Gastroesophageal sphincter (tissue), 4 donors: Measurements from ENCODE around the gene TBATA. TPM values are rescaled to one million over a fixed set of nuclear protein-coding genes. Genes with fewer than 3 reads are reported as not detected.

Source experiments
- ATAC-seq: fragments of 150-250 bp; one replicate; pipeline ENCODE4 v1.9.1; 2016; ENCODE audit warnings: mild to moderate bottlenecking, moderate library complexity
- H3K27ac ChIP-seq, 4 donors: fragments of 200-600 bp; sonication (generic) in 3 of 4; 1 replicate in 3 of 4; 2 replicates in 1 of 4; pipeline ENCODE4 v1.5.1; 2016 to 2019
- H3K27me3 ChIP-seq: fragments of 200-600 bp; sonication (generic); one replicate; pipeline ENCODE4 v1.5.1; 2019
- H3K36me3 ChIP-seq, 2 donors: fragments of 200-600 bp; sonication (generic); one replicate each; pipeline ENCODE4 v1.5.1; 2019; ENCODE audit warnings: control low read depth in 1 of 2
- H3K4me1 ChIP-seq, 3 donors: fragments of 200-600 bp; sonication (generic); 1 replicate in 2 of 3; 2 replicates in 1 of 3; pipeline ENCODE4 v1.5.1; 2016 to 2019; ENCODE audit warnings: control low read depth in 2 of 3
- H3K4me3 ChIP-seq, 2 donors: fragments of 200-600 bp; sonication (generic); one replicate each; pipeline ENCODE4 v1.5.1; 2019; ENCODE audit warnings: mild to moderate bottlenecking in 1 of 2, moderate library complexity in 1 of 2
- H3K9me3 ChIP-seq, 3 donors: fragments of 200-600 bp; sonication (generic); one replicate each; pipeline ENCODE4 v1.5.1; 2017 to 2019; ENCODE audit warnings: control low read depth in 2 of 3
- EP300 ChIP-seq: sonication (generic); formaldehyde crosslinking; IDR thresholded peaks from one replicate; pipeline ENCODE4 v1.6.1; 2017; ENCODE audit warnings: antibody characterized with exemption, mild to moderate bottlenecking
- POLR2A ChIP-seq, 2 donors: fragments of 450-650 bp; IDR thresholded peaks; one replicate each; pipeline ENCODE4 v1.6.1; 2017; ENCODE audit warnings: antibody characterized with exemption in 2 of 2, mild to moderate bottlenecking in 2 of 2, moderate library complexity in 1 of 2
- POLR2AphosphoS5 ChIP-seq: sonication (generic); formaldehyde crosslinking; IDR thresholded peaks from one replicate; pipeline ENCODE4 v1.6.1; 2017; ENCODE audit warnings: antibody characterized with exemption
- WGBS, 2 donors: methylation state at CpG; one replicate each; pipeline ENCODE4 v1.1.5; 2018; ENCODE audit warnings: low coverage in 1 of 2; 5-methylcytosine and 5-hydroxymethylcytosine counted together
- total RNA-seq, 4 donors: library from RNA; depleted of rRNA; stranded (reverse); fragments of >200 nt; gene quantifications; one replicate each; pipeline ENCODE4 v1.1.0, GENCODE V29; 2016
- TF ChIP-seq, protein P1 (sequence below), 4 experiments: fragments of 200-600 bp in 2 of 4; fragments of 450-650 bp in 2 of 4; sonication (generic) in 1 of 4; IDR thresholded peaks; one replicate each; pipeline ENCODE4 v1.5.1; 2017 to 2019; ENCODE audit warnings: antibody characterized with exemption in 4 of 4, mild to moderate bottlenecking in 2 of 4, moderate library complexity in 2 of 4

Gene TBATA
- total RNA-seq, 4 donors from 2014 or later, result not detected

DNA sequence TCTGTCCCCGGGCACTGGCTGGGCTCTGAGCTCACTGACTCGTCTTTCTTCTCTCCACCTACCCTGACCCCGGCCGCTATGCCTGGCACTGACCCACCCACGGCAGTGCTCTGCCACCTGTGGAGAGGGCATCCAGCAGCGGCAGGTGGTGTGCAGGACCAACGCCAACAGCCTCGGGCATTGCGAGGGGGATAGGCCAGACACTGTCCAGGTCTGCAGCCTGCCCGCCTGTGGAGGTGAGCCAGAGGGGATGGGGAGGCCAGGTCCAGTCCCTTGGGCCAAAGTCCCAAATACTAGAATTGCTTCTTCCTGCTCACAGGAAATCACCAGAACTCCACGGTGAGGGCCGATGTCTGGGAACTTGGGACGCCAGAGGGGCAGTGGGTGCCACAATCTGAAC lies 27.3 kb downstream of the TBATA start:
- WGBS, 2 donors, result no CpG with 5 or more reads among the region's 13 CpGs
- Histone ChIP-seq H3K27ac (no peak overlapping the region), H3K9me3 (no peaks in the 10 kb centered on the region), H3K4me3 (no peak overlapping the region), H3K27me3 (peaks cover 4% of the 10 kb centered on the region), H3K4me1 (peaks cover 0 to 7% (median 0%) of the 10 kb centered on the region in 3 donors), H3K36me3 (no peaks in the 10 kb centered on the region)
- no peak for TF ChIP-seq POLR2A (IDR thresholded peaks at IDR 0.05)
- TF ChIP-seq, protein P1, sequence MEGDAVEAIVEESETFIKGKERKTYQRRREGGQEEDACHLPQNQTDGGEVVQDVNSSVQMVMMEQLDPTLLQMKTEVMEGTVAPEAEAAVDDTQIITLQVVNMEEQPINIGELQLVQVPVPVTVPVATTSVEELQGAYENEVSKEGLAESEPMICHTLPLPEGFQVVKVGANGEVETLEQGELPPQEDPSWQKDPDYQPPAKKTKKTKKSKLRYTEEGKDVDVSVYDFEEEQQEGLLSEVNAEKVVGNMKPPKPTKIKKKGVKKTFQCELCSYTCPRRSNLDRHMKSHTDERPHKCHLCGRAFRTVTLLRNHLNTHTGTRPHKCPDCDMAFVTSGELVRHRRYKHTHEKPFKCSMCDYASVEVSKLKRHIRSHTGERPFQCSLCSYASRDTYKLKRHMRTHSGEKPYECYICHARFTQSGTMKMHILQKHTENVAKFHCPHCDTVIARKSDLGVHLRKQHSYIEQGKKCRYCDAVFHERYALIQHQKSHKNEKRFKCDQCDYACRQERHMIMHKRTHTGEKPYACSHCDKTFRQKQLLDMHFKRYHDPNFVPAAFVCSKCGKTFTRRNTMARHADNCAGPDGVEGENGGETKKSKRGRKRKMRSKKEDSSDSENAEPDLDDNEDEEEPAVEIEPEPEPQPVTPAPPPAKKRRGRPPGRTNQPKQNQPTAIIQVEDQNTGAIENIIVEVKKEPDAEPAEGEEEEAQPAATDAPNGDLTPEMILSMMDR (IDR thresholded peaks at IDR 0.05), result no peak
- no peak for TF ChIP-seq POLR2AphosphoS5
- no peak for TF ChIP-seq EP300
- ATAC-seq, result no peak

DNA sequence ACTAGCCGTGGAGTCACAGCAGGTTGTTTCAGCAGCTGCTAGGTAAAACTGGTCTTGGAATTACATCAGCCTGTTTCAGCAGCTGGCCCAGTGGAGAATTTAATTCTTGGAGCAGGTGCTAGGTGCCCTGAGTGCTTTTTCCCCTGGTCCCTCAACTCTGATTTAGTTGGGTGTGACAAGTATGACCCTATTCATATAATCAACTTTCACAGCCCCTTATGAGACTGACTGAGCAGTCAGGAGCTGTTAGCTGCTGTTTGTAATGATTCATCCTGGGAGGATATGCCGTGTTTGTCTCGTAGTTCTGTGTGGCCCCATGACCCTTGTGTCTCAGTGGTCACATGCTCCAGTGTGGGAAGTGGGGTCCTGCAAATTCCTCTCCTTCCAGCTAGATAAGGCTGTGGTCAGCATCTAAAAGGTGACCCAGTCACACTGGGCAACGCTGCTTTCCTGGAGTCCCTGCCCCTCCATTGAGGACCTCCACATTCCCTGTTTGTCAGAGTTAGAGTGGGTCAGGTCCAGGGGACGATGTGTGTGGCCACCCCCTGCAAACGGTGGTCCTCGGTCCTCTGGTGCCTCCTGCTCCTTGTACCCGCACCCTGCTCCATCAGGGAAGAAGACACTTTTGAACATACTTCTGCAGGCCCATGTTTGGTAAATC lies 28.3 kb downstream of the TBATA start:
- Histone ChIP-seq H3K27me3 (peaks cover 2% of the 10 kb centered on the region), H3K4me1 (peaks cover 0 to 7% (median 0%) of the 10 kb centered on the region in 3 donors), H3K36me3 (no peaks in the 10 kb centered on the region), H3K27ac (no peak overlapping the region), H3K4me3 (no peak overlapping the region), H3K9me3 (no peaks in the 10 kb centered on the region)
- ATAC-seq, result no peak
- WGBS, 2 donors, result 88% methylated on average over 1 to 3 of the region's 8 CpGs
- TF ChIP-seq POLR2AphosphoS5, result no peak
- TF ChIP-seq, protein P1 (IDR thresholded peaks at IDR 0.05), result no peak
- no peak for TF ChIP-seq POLR2A (IDR thresholded peaks at IDR 0.05)
- no peak for TF ChIP-seq EP300

DNA sequence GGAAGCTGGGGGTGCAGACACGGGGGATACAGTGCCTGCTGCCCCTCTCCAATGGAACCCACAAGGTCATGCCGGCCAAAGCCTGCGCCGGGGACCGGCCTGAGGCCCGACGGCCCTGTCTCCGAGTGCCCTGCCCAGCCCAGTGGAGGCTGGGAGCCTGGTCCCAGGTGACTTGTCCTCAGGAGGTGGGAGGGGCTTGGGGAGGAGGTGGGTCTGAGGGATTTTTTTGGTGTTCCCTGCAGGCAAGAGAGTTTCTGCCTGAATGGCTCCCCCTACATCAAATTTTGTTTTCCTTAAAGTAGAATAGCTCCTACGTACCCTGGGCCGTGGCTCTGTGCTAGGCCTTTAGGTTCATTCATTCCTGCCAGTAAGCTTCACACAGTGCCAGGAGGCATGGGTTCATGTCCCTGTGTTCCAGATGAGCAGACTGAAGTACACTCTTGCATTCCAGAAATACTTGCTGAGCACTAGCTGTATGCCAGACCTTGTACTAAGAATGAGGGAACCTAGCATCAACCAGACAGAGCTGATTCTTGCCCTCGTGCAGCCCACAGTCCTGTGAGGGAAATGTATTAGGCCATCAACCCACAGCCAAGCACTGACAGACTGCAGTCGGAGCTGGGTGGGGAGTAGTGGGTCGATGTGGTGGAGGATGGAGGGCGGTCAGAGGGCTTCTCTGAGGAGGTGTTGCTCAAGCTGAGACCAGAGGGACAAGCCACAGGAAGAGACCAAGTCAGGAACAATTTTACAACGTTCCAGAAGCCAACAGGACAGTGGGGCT lies 31.1 kb downstream of the TBATA start:
- H3K4me1 ChIP-seq, result peaks cover 0 to 5% (median 0%) of the 10 kb centered on the region in 3 donors
- ATAC-seq, result peak; percentile 17
- no peaks in the 10 kb centered on the region for H3K36me3 ChIP-seq
- H3K9me3 ChIP-seq, result no peaks in the 10 kb centered on the region
- no peak overlapping the region for H3K4me3 ChIP-seq
- H3K27me3 ChIP-seq, result no peaks in the 10 kb centered on the region
- 63 to 67% methylated on average over 3 to 10 of the region's 15 CpGs for WGBS, 2 donors
- H3K27ac ChIP-seq, result no peak overlapping the region
- TF ChIP-seq POLR2A (IDR thresholded peaks at IDR 0.05) (no peak), POLR2AphosphoS5 (no peak), EP300 (no peak)
- TF ChIP-seq, protein P1 (IDR thresholded peaks at IDR 0.05), result no peak

DNA sequence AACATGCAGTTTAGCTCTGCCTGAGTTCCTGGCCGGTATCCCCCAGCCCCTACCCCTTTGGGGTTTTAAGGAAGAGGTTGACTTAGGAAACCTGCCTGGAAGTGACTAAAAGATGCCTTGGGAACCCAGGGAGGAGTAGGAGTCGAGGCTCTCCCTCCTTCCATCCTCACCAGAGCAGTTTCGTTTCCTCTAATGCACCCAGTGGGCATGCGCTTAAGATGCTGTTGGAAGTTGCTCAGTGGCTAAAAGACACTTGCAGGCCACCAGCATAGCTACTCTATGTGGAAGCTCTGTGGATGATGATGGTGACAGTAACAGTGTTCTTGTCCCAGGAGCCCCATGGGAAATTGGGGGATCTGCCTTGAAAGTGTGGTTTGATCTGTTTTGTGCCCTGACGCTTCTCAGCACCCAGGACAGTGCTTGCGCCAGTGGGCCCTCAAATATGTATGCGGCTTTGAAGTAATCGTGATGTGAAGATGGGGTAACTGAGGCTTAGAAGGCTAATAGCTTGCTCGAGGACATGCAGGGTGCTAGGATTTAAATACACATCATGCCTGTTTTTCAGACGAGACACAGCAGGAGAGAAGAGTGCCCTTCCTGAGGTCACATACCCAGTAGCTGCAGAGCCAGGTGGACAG lies 32.0 kb downstream of the TBATA start:
- WGBS, 2 donors, result 90 to 98% methylated on average over 6 of the region's 10 CpGs
- TF ChIP-seq EP300, result no peak
- no peak for TF ChIP-seq POLR2AphosphoS5
- TF ChIP-seq, protein P1 (IDR thresholded peaks at IDR 0.05), result no peak
- TF ChIP-seq POLR2A (IDR thresholded peaks at IDR 0.05), result no peak
- H3K4me1 ChIP-seq, result no peaks in the 10 kb centered on the region
- no peaks in the 10 kb centered on the region for H3K9me3 ChIP-seq
- no peak overlapping the region for H3K27ac ChIP-seq
- no peak overlapping the region for H3K4me3 ChIP-seq
- H3K27me3 ChIP-seq, result no peaks in the 10 kb centered on the region
- ATAC-seq, result no peak
- no peaks in the 10 kb centered on the region for H3K36me3 ChIP-seq
